Activated T-cell treated with anti-CD3 and anti-CD28 coated beads, Interleukin-2, amount 50 U/mL, for 4 hours (primary cell): ENCODE data around the gene COL6A2. TPM values are rescaled to one million over a fixed set of nuclear protein-coding genes. Genes with fewer than 3 reads are reported as not detected.
"Not testable (repeated sequence)": the region's sequence is repeated elsewhere in the genome, so short reads cannot be mapped to it uniquely, and the experiment has no call there.

Experiments
- ATAC-seq, 2 donors: fragments of 200-7000 bp; cut with Tn5 transposase; one replicate each; pipeline ENCODE4 v1.10.0; 2021
- DNase-seq: peaks from one replicate; pipeline ENCODE4 v3.0.0-alpha.2; 2020
- H3K27me3 Mint-ChIP-seq: one replicate; pipeline ENCODE4 v1.8.0; 2021; ENCODE audit warnings: low read depth, mixed read lengths
- H3K36me3 Mint-ChIP-seq: one replicate; pipeline ENCODE4 v1.8.0; 2022; ENCODE audit warnings: mixed read lengths; ENCODE audit not compliant: insufficient read depth
- H3K4me1 Mint-ChIP-seq: one replicate; pipeline ENCODE4 v1.8.0; 2021; ENCODE audit warnings: low read depth, mixed read lengths
- H3K4me3 Mint-ChIP-seq: one replicate; pipeline ENCODE4 v1.8.0; 2021; ENCODE audit warnings: mild to moderate bottlenecking, moderate library complexity, mixed read lengths
- H3K9me3 Mint-ChIP-seq: one replicate; pipeline ENCODE4 v1.8.0; 2021; ENCODE audit warnings: mixed read lengths
- total RNA-seq, 3 donors: library from RNA; stranded (reverse); gene quantifications; one replicate each; pipeline ENCODE4 v1.2.1, GENCODE V29; 2021

The COL6A2 gene
- total RNA-seq, 3 donors from 2014 or later = 4.8 to 7.7 (median 5.7) TPM

GRCh38 chr21:46057111-46057709, 40.7 kb upstream of the COL6A2 start:
- peaks cover 18% of the 10 kb centered on the region for H3K4me1 Mint-ChIP-seq
- H3K9me3 Mint-ChIP-seq = no peaks in the 10 kb centered on the region
- H3K36me3 Mint-ChIP-seq = no peaks in the 10 kb centered on the region
- H3K4me3 Mint-ChIP-seq = peak overlapping the region; percentile 35
- peak; percentile 28 to 31 for ATAC-seq
- H3K27me3 Mint-ChIP-seq = peaks cover 45% of the 10 kb centered on the region
- peak; percentile 12 for DNase-seq

- Mint-ChIP-seq H3K36me3 (no peaks in the 10 kb centered on the region), H3K4me1 (peaks cover 18% of the 10 kb centered on the region), H3K9me3 (peaks cover 3% of the 10 kb centered on the region), H3K4me3 (no peak overlapping the region), H3K27me3 (peaks cover 48% of the 10 kb centered on the region)
- ATAC-seq = no peak
- no peak for DNase-seq
Measured at GRCh38 chr21:46057710-46058241, 40.1 kb upstream of the COL6A2 start.

GRCh38 chr21:46058431-46059145, 39.3 kb upstream of the COL6A2 start:
- peaks cover 53% of the 10 kb centered on the region for H3K27me3 Mint-ChIP-seq
- no peaks in the 10 kb centered on the region for H3K36me3 Mint-ChIP-seq
- DNase-seq = peak; percentile 2
- H3K4me3 Mint-ChIP-seq = no peak overlapping the region
- H3K4me1 Mint-ChIP-seq = peaks cover 15% of the 10 kb centered on the region
- no peak for ATAC-seq
- peaks cover 3% of the 10 kb centered on the region for H3K9me3 Mint-ChIP-seq

GRCh38 chr21:46059195-46059594, 38.7 kb upstream of the COL6A2 start:
- H3K36me3 Mint-ChIP-seq = no peaks in the 10 kb centered on the region
- no peak for DNase-seq
- H3K4me1 Mint-ChIP-seq = peaks cover 15% of the 10 kb centered on the region
- peaks cover 3% of the 10 kb centered on the region for H3K9me3 Mint-ChIP-seq
- H3K27me3 Mint-ChIP-seq = peaks cover 55% of the 10 kb centered on the region
- no peak for ATAC-seq
- H3K4me3 Mint-ChIP-seq = no peak overlapping the region

- H3K4me3 Mint-ChIP-seq, H3K36me3 Mint-ChIP-seq, DNase-seq, H3K9me3 Mint-ChIP-seq, ATAC-seq: not testable (repeated sequence)
- peaks cover 61% of the 10 kb centered on the region for H3K27me3 Mint-ChIP-seq
- H3K4me1 Mint-ChIP-seq = peaks cover 15% of the 10 kb centered on the region
Measured at GRCh38 chr21:46059711-46060455, 38.0 kb upstream of the COL6A2 start.

- H3K9me3 Mint-ChIP-seq = peaks cover 3% of the 10 kb centered on the region
- no peaks in the 10 kb centered on the region for H3K36me3 Mint-ChIP-seq
- ATAC-seq (peak; percentile 49), DNase-seq (peak; percentile 4)
- peaks cover 67% of the 10 kb centered on the region for H3K27me3 Mint-ChIP-seq
- no peak overlapping the region for H3K4me3 Mint-ChIP-seq
- H3K4me1 Mint-ChIP-seq = peaks cover 18% of the 10 kb centered on the region
Measured at GRCh38 chr21:46060596-46061061, 37.3 kb upstream of the COL6A2 start.

- Mint-ChIP-seq H3K4me3 (no peak overlapping the region), H3K9me3 (peaks cover 3% of the 10 kb centered on the region), H3K4me1 (peaks cover 20% of the 10 kb centered on the region), H3K27me3 (peaks cover 68% of the 10 kb centered on the region), H3K36me3 (no peaks in the 10 kb centered on the region)
- no peak for ATAC-seq
- no peak for DNase-seq
Measured at GRCh38 chr21:46061063-46061462, 36.8 kb upstream of the COL6A2 start.

- Mint-ChIP-seq H3K36me3 (no peaks in the 10 kb centered on the region), H3K9me3 (peaks cover 3% of the 10 kb centered on the region), H3K4me3 (no peak overlapping the region), H3K4me1 (peaks cover 21% of the 10 kb centered on the region), H3K27me3 (peaks cover 69% of the 10 kb centered on the region)
- ATAC-seq (no peak), DNase-seq (no peak)
Measured at GRCh38 chr21:46061518-46061917, 36.4 kb upstream of the COL6A2 start.

GRCh38 chr21:46061950-46062349, 36.0 kb upstream of the COL6A2 start:
- no peak for ATAC-seq
- no peak overlapping the region for H3K4me3 Mint-ChIP-seq
- H3K36me3 Mint-ChIP-seq = no peaks in the 10 kb centered on the region
- peaks cover 69% of the 10 kb centered on the region for H3K27me3 Mint-ChIP-seq
- peaks cover 3% of the 10 kb centered on the region for H3K9me3 Mint-ChIP-seq
- DNase-seq = no peak
- peaks cover 21% of the 10 kb centered on the region for H3K4me1 Mint-ChIP-seq

- Mint-ChIP-seq H3K36me3 (no peaks in the 10 kb centered on the region), H3K9me3 (peaks cover 3% of the 10 kb centered on the region), H3K4me3 (no peak overlapping the region), H3K4me1 (peaks cover 14% of the 10 kb centered on the region), H3K27me3 (peaks cover 62% of the 10 kb centered on the region)
- DNase-seq (no peak), ATAC-seq (no peak)
Measured at GRCh38 chr21:46062471-46063211, 35.3 kb upstream of the COL6A2 start.

GRCh38 chr21:46063227-46063626, 34.7 kb upstream of the COL6A2 start:
- ATAC-seq (no peak), DNase-seq (no peak)
- Mint-ChIP-seq H3K36me3 (no peaks in the 10 kb centered on the region), H3K9me3 (peaks cover 3% of the 10 kb centered on the region), H3K4me1 (peaks cover 12% of the 10 kb centered on the region), H3K27me3 (peaks cover 58% of the 10 kb centered on the region), H3K4me3 (no peak overlapping the region)

GRCh38 chr21:46063734-46064680, 33.9 kb upstream of the COL6A2 start:
- peaks cover 3% of the 10 kb centered on the region for H3K9me3 Mint-ChIP-seq
- H3K4me1 Mint-ChIP-seq = peaks cover 12% of the 10 kb centered on the region
- DNase-seq = peak; percentile 3
- no peaks in the 10 kb centered on the region for H3K36me3 Mint-ChIP-seq
- ATAC-seq = no peak
- H3K4me3 Mint-ChIP-seq = no peak overlapping the region
- peaks cover 52% of the 10 kb centered on the region for H3K27me3 Mint-ChIP-seq

- Mint-ChIP-seq H3K9me3 (peaks cover 3% of the 10 kb centered on the region), H3K4me3 (no peak overlapping the region)
- peak; percentile 3 for DNase-seq
Measured at GRCh38 chr21:46064870-46065214, 33.1 kb upstream of the COL6A2 start.

More at GRCh38 chr21:46064870-46065214, 33.1 kb upstream of the COL6A2 start:
- H3K36me3 Mint-ChIP-seq = no peaks in the 10 kb centered on the region
- no peak for ATAC-seq
- peaks cover 48% of the 10 kb centered on the region for H3K27me3 Mint-ChIP-seq
- H3K4me1 Mint-ChIP-seq = peaks cover 12% of the 10 kb centered on the region
